ENCODE data around the gene CSRNP2.
"Not testable (repeated sequence)": the region's sequence is repeated elsewhere in the genome, so short reads cannot be mapped to it uniquely, and the experiment has no call there.

CSRNP2 gene

GRCh38 chr12:51083126-51083833, at the start of gene CSRNP2:
Gene CSRNP2 (minus strand): TSS chr12:51083596. CDS start chr12:51076561, 7,035 bp downstream.
- DNase-seq: peak; percentile 97

- DNase-seq: no peak
These were observed 49.3 kb upstream of the CSRNP2 start for GRCh38 chr12:51132693-51133092.

- DNase-seq: no peak
These were observed 48.5 kb upstream of the CSRNP2 start for GRCh38 chr12:51131745-51132521.

DNA sequence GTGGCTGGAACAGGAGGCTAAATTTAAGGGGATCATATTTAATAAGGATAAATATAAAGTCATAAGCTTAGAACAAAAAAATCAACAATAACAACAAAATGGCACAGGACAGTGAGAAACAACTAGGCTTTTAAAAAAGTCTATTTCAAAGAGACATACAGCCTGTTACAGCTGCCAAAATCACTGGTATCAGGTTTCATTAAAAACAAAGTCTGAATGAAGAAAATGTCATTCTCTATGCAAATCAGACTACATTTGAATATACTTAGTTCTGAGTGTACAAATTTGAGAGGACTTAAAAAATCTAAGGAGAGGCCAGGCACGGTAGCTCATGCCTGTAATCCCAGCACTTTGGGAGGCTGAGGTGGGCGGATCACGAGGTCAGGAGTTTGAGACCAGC, 45.5 kb upstream of the CSRNP2 start:
- no peak for DNase-seq

GRCh38 chr12:51127050-51127729, 43.8 kb upstream of the CSRNP2 start:
- DNase-seq: no peak

GRCh38 chr12:51126297-51126696, 42.9 kb upstream of the CSRNP2 start:
- DNase-seq: no peak

- DNase-seq: no peak
These were observed 41.1 kb upstream of the CSRNP2 start for GRCh38 chr12:51124504-51124903.

- DNase-seq: no peak
These were observed 39.4 kb upstream of the CSRNP2 start for GRCh38 chr12:51122844-51123243.

DNA sequence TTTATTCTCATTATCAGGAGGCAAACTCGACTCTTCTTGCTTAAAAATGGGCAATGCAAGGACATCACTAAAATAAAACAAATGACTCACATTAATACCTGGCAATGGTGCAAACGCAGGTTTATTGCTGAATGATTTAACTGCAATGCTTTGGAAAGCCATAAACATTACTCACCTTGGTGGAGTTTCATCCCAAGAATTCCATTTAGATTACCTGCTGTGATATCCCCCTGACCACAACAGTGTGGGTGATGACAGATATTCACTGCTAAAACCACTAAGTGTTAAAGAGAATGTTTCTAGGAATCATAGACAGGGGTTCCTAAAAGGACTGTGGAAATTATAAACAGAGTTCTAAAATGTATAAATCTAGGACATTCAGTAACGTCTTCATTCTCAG, 35.3 kb upstream of the CSRNP2 start:
- no peak for DNase-seq

- DNase-seq: no peak
These were observed 32.1 kb upstream of the CSRNP2 start for GRCh38 chr12:51115533-51115932.

GRCh38 chr12:51108136-51108535, 24.7 kb upstream of the CSRNP2 start:
- no peak for DNase-seq

GRCh38 chr12:51103977-51104376, 20.6 kb upstream of the CSRNP2 start:
- DNase-seq: no peak

GRCh38 chr12:51098611-51099010, 15.2 kb upstream of the CSRNP2 start:
- no peak for DNase-seq

DNA sequence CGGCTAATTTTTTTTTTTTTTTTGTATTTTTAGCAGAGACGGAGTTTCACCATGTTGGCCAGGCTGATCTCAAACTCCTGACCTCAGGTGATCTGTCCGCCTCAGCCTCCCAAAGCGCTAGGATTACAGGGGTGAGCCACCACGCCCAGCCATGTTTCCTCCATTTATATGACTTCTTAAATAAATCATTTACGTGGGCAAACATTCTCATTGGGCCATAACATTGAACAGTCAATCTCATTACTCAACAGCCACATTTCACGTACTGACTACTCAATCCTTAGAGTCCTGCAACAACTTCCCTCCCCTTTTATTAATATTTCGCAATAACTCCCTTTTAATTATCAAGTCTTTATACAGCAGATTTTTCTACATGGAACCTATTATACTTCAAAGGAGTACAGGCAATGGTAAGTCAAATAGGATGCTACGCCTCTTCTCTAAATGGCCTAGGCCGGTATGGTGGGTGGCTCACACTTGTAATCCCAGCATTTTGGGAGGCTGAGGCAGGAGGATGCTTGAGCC, 7.4 kb upstream of the CSRNP2 start:
- no peak for DNase-seq

GRCh38 chr12:51087818-51088217, 4.4 kb upstream of the CSRNP2 start:
- DNase-seq: no peak

- DNase-seq: no peak
These were observed 3.5 kb upstream of the CSRNP2 start for GRCh38 chr12:51086933-51087332.

GRCh38 chr12:51085757-51086156, 2.4 kb upstream of the CSRNP2 start:
- no peak for DNase-seq

- DNase-seq: peak; percentile 21
These were observed 753 bp downstream of the CSRNP2 start for GRCh38 chr12:51082561-51083125.

DNA sequence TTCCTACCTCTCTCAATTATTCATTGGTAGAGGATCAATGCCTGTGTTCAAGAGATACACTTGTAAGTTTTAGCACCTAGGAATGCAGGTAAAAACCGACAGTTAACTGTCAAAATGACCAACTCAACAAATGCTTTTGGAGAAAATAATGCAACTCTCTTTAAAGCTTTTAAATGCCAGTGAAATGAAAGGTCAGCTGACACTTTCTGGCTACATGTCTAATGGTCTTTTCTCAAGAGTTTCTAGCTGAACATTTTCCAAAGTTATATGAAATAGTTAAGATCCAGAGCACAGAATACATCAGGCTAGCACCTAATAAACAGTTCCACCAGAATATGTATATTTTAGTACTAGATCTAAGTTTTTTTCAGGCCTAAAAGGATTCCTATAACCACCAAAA, 2.0 kb downstream of the CSRNP2 start:
- no peak for DNase-seq

DNA sequence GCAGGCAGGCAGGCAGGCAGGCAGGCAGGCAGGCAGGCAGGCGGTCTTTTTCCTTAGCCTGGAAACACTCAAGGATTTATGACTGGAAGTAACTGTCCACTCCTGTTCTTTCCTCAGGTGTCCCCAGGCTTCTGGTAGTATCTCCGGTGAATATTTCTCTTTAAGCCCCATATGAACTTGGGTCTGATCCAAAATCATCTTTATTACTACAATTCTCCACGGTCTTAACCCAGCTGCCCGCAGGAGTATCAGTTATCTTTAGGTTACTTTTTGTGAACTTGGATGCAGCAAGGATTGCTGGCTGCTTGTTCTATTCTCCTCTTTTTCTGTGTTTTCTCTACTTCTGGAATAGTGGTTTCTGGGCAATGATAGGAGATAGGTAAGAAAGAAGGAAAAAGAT, 3.3 kb downstream of the CSRNP2 start:
- no peak for DNase-seq

DNA sequence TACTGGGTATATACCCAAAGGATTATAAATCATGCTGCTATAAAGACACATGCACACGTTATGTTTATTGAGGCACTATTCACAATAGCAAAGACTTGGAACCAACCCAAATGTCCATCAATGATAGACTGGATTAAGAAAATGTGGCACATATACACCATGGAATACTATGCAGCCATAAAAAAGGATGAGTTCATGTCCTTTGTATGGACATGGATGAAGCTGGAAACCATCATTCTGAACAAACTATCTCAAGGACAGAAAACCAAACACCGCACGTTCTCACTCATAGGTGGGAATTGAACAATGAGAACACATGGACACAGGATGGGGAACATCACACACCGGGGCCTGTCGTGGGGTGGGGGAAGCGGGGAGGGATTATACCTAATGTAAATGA, 4.5 kb downstream of the CSRNP2 start:
- not testable (repeated sequence) for DNase-seq

DNA sequence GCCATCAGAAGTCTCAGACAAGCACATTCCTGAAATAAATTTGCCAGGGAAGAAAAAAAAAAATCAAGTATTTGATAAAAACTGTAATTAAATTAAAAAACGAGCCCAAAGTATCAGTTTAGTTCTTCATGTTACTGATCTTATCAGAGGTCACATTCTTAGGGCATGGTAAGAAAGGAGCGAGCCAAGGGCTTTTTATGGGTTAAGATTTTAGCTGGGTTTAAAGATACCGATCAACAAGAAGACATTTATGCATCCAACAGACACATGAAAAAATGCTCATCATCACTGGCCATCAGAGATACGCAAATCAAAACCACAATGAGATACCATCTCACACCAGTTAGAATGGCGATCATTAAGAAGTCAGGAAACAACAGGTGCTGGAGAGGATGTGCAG, 5.0 kb downstream of the CSRNP2 start:
- not testable (repeated sequence) for DNase-seq

- no peak for DNase-seq
These were observed 5.5 kb downstream of the CSRNP2 start for GRCh38 chr12:51077930-51078329.
